Endothelial cell of umbilical vein (primary cell): ENCODE measurements around the gene CCL1. TPM values are rescaled to one million over a fixed set of nuclear protein-coding genes. Genes with fewer than 3 reads are reported as not detected.

ENCODE experiments used
- BruUV-seq: library from RNA; stranded (reverse); fragments of 400-500 nt; replicated peaks from 2 replicates; lab custom pipeline; 2021; lab: Mats Ljungman, UMichigan
- CTCF ChIA-PET: fragments of 300-600, 350-600 bp; sonication (Branson Sonifier 250); formaldehyde crosslinking; loops from one replicate; lab custom pipeline; 2021; ENCODE audit warnings: antibody characterized with exemption, inconsistent platforms; lab: Charles Lee
- POLR2A ChIA-PET: fragments of 300-600, 350-600 bp; sonication (Branson Sonifier 250); formaldehyde crosslinking; loops from one replicate; lab custom pipeline; 2021; ENCODE audit warnings: antibody characterized with exemption, inconsistent platforms; lab: Charles Lee
- DNase-seq: peaks from one replicate; pipeline ENCODE4 v3.0.0-alpha.2; 2011; ENCODE audit warnings: low read depth, low spot score
- FAIRE-seq: peaks from 2 replicates; lab custom pipeline; 2011; peaks lifted over from hg19 to GRCh38; lab: Jason Lieb, UNC
- H2AFZ ChIP-seq: 2 replicates; pipeline ENCODE4 v1.6.0; 2012; ENCODE audit warnings: low read depth, low read length, control low read depth, inconsistent platforms
- H3K27ac ChIP-seq: 2 replicates; pipeline ENCODE4 v1.5.1; 2011; ENCODE audit warnings: low read depth, mild to moderate bottlenecking, control low read depth, low read length, moderate library complexity; ENCODE audit not compliant: insufficient read depth
- H3K27me3 ChIP-seq, 2 experiments: 2 replicates each; pipeline versions ENCODE4 v1.6.0 to v1.6.1; 2011; ENCODE audit warnings: low read length in 2 of 2, mixed read lengths in 1 of 2; ENCODE audit not compliant: control insufficient read depth in 2 of 2, insufficient read depth in 2 of 2
- H3K36me3 ChIP-seq, 2 experiments: 2 replicates in 1 of 2; 3 replicates in 1 of 2; pipeline ENCODE4 v1.5.1; 2011; ENCODE audit warnings: low read length in 2 of 2, mild to moderate bottlenecking in 1 of 2, moderate library complexity in 1 of 2; ENCODE audit not compliant: control insufficient read depth in 2 of 2, insufficient read depth in 2 of 2; ENCODE audit errors: extremely low read depth in 1 of 2
- H3K4me1 ChIP-seq: 3 replicates; pipeline ENCODE4 v1.5.1; 2011; ENCODE audit warnings: mild to moderate bottlenecking, low read length; ENCODE audit not compliant: control insufficient read depth, insufficient read depth; ENCODE audit errors: extremely low read depth
- H3K4me2 ChIP-seq: 2 replicates; pipeline ENCODE4 v1.6.1; 2011; ENCODE audit warnings: low read length, control low read depth, mixed read lengths; ENCODE audit not compliant: insufficient read depth
- H3K4me3 ChIP-seq, 3 experiments: fragments of 200-600 bp in 1 of 3; sonication (generic), shearing (Covaris generic) in 1 of 3; replicated peaks in 1 of 3; 2 replicates each; pipeline ENCODE4 v1.5.1; 2011 to 2016; ENCODE audit warnings: control low read depth in 3 of 3, low read length in 3 of 3, mild to moderate bottlenecking in 2 of 3, inconsistent platforms in 1 of 3, low read depth in 1 of 3, moderate library complexity in 1 of 3; ENCODE audit not compliant: insufficient read depth in 1 of 3
- H3K79me2 ChIP-seq: 2 replicates; pipeline ENCODE4 v1.6.0; 2012; ENCODE audit warnings: low read length, inconsistent platforms; ENCODE audit not compliant: control insufficient read depth, insufficient read depth
- H3K9ac ChIP-seq: replicated peaks from 2 replicates; pipeline ENCODE3; 2011; ENCODE audit warnings: low read length, control low read depth; ENCODE audit not compliant: insufficient read depth; ENCODE audit errors: extremely low read depth
- H3K9me1 ChIP-seq: replicated peaks from 3 replicates; pipeline ENCODE4 v1.6.0; 2011; ENCODE audit warnings: mild to moderate bottlenecking, low read length; ENCODE audit not compliant: control insufficient read depth, insufficient read depth; ENCODE audit errors: extremely low read depth
- H3K9me3 ChIP-seq: replicated peaks from 2 replicates; pipeline ENCODE4 v1.5.1; 2012; ENCODE audit warnings: low read length, inconsistent platforms; ENCODE audit not compliant: control insufficient read depth, insufficient read depth
- H4K20me1 ChIP-seq: replicated peaks from 2 replicates; pipeline ENCODE3; 2011; ENCODE audit warnings: mild to moderate bottlenecking, low read length; ENCODE audit not compliant: control insufficient read depth, insufficient read depth; ENCODE audit errors: extremely low read depth
- EZH2 ChIP-seq: IDR thresholded peaks from 2 replicates; pipeline ENCODE4 v1.6.1; 2012; ENCODE audit warnings: borderline replicate concordance, low read depth, mild to moderate bottlenecking, moderate library complexity, low read length, inconsistent platforms; ENCODE audit not compliant: severe bottlenecking
- FOS ChIP-seq: IDR thresholded peaks from 2 replicates; pipeline ENCODE4 v1.6.1; 2011; ENCODE audit warnings: mild to moderate bottlenecking, low read length, moderate library complexity, borderline replicate concordance; ENCODE audit not compliant: insufficient read depth
- GATA2 ChIP-seq: IDR thresholded peaks from 2 replicates; pipeline ENCODE4 v1.7.0; 2011; ENCODE audit warnings: low read depth, mild to moderate bottlenecking, moderate library complexity, mixed read lengths, low read length; ENCODE audit not compliant: insufficient read length, insufficient read depth
- JUN ChIP-seq: IDR thresholded peaks from 2 replicates; pipeline ENCODE4 v1.6.1; 2011; ENCODE audit warnings: borderline replicate concordance, low read depth; ENCODE audit not compliant: insufficient read length, insufficient read depth
- dilution Hi-C: fragments of 300-500 bp; cut with MboI; formaldehyde crosslinking; loops from one replicate; pipeline ENCODE4 v1.15.0; 2019; ENCODE audit warnings: low sequenced_read_pairs; ENCODE audit not compliant: extremely low pct_ligation_motif_present
- intact Hi-C: fragments of 100-400 bp; cut with micrococcal nuclease; formaldehyde crosslinking; loops from one replicate; pipeline ENCODE4 v1.10.0; 2022
- polyA plus RNA-seq, 4 experiments: library from polyadenylated mRNA; depleted of rRNA in 3 of 4; stranded (reverse) in 3 of 4; unstranded in 1 of 4; fragments of >200 nt; gene quantifications; 2 replicates each; pipeline versions ENCODE4 v1.2.1 to v1.2.3, GENCODE V29; 2011 to 2012; ENCODE audit warnings: missing spikeins in 1 of 4
- total RNA-seq: library from RNA; stranded (reverse); gene quantifications from 2 replicates; pipeline ENCODE4 v1.2.3, GENCODE V29; 2021
- TF ChIP-seq, protein P1 (sequence below), 2 donors: IDR thresholded peaks; 1 replicate in 1 of 2; 2 replicates in 1 of 2; pipeline ENCODE4 v1.5.1; 2011; ENCODE audit warnings: low read length in 2 of 2, mild to moderate bottlenecking in 2 of 2, moderate library complexity in 2 of 2, control low read depth in 1 of 2, inconsistent platforms in 1 of 2, low read depth in 1 of 2; ENCODE audit not compliant: insufficient read depth in 1 of 2; ENCODE audit errors: extremely low read depth in 1 of 2
- TF ChIP-seq, protein P2 (sequence below): IDR thresholded peaks from 2 replicates; pipeline ENCODE4 v1.6.1; 2011; ENCODE audit not compliant: insufficient read depth, insufficient read length

Gene CCL1
- total and polyA plus RNA-seq, 2 donors (not counting 3 experiments of a cell fraction or from before 2014, with no cell fraction given) = not detected

DNA sequence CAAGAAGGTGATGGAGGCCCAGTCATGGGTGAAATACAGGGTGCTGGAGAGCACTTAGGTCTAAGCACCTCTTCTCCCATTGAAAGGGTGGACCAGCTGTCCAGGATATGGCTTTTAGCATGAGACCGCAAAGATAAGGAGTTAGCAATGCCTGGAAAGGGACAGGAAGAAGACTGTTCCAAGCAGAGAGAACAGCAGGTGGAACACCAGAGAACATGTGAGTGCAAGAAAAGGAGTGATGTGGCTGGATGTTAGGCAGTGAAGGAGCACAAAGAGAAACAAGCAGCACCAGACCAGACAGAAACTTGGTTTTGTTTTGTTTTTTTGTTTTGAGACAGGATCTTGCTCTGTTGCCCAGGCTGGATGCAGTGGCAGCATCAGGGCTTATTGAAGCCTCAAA is 45.4 kb upstream of the CCL1 start:
- Histone ChIP-seq H3K27me3 (peaks cover 0 to 9% of the 10 kb centered on the region in 2 experiments), H3K27ac (no peak overlapping the region), H2AFZ (no peak overlapping the region), H3K4me1 (peaks cover 11% of the 10 kb centered on the region), H3K9me1 (no peaks in the 10 kb centered on the region), H4K20me1 (no peaks in the 10 kb centered on the region), H3K79me2 (no peaks in the 10 kb centered on the region), H3K9me3 (no peaks in the 10 kb centered on the region), H3K4me2 (no peak overlapping the region), H3K9ac (no peak overlapping the region), H3K36me3 (no peaks in the 10 kb centered on the region), H3K4me3 (no peak overlapping the region)
- no TSS peak for BruUV-seq
- intact Hi-C loops = no loop called here
- FAIRE-seq = no peak
- no peak for DNase-seq
- CTCF ChIA-PET = interaction anchor here (2.4 kb wide), 1 partner anchor 47 kb away, joined by 10 read pairs; no protein-coding TSS in a partner anchor
- dilution Hi-C loops = no loop called here
- TF ChIP-seq, protein P1, sequence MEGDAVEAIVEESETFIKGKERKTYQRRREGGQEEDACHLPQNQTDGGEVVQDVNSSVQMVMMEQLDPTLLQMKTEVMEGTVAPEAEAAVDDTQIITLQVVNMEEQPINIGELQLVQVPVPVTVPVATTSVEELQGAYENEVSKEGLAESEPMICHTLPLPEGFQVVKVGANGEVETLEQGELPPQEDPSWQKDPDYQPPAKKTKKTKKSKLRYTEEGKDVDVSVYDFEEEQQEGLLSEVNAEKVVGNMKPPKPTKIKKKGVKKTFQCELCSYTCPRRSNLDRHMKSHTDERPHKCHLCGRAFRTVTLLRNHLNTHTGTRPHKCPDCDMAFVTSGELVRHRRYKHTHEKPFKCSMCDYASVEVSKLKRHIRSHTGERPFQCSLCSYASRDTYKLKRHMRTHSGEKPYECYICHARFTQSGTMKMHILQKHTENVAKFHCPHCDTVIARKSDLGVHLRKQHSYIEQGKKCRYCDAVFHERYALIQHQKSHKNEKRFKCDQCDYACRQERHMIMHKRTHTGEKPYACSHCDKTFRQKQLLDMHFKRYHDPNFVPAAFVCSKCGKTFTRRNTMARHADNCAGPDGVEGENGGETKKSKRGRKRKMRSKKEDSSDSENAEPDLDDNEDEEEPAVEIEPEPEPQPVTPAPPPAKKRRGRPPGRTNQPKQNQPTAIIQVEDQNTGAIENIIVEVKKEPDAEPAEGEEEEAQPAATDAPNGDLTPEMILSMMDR (IDR thresholded peaks at IDR 0.05; ENCODE audit: extremely low read depth in 1 of 2, insufficient read depth in 1 of 2, low read depth in 1 of 2, low read length in 2 of 2) = no peak
- TF ChIP-seq FOS = no peak
- no peak for TF ChIP-seq GATA2
- no peak for TF ChIP-seq JUN
- TF ChIP-seq EZH2 = no peak
- POLR2A ChIA-PET = no interaction called here

DNA sequence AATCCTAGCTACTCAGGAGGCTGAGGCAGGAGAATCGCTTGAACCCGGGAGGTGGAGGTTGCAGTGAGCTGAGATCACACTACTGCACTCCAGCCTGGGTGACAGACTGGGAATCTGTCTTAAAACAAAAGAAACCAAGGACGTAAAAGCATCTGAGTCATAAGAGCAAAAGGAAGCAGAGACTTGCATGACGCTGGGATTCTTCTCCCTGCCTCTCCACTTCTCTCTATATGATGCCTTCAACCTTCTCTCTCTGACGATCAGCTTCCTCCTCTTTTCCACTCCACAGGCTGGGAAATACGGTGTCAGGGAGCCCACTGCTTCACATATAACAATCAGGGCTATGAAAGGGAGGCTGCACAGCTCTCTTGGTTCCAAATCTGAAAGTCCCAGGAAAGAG is 43.2 kb upstream of the CCL1 start:
- TF ChIP-seq GATA2 = no peak
- TF ChIP-seq, protein P1 (IDR thresholded peaks at IDR 0.05; ENCODE audit: extremely low read depth in 1 of 2, insufficient read depth in 1 of 2, low read depth in 1 of 2, low read length in 2 of 2) = no peak
- TF ChIP-seq, protein P2, sequence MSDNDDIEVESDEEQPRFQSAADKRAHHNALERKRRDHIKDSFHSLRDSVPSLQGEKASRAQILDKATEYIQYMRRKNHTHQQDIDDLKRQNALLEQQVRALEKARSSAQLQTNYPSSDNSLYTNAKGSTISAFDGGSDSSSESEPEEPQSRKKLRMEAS = no peak
- TF ChIP-seq EZH2 = no peak
- DNase-seq (no peak), FAIRE-seq (no peak)
- intact Hi-C loops = no loop called here
- H3K4me1 ChIP-seq = no peaks in the 10 kb centered on the region
- H3K4me3 ChIP-seq = no peak overlapping the region
- H3K9ac ChIP-seq = no peak overlapping the region
- H3K9me3 ChIP-seq = no peaks in the 10 kb centered on the region
- H3K27me3 ChIP-seq = peaks cover 0 to 9% of the 10 kb centered on the region in 2 experiments
- POLR2A ChIA-PET = no interaction called here
- no peaks in the 10 kb centered on the region for H3K79me2 ChIP-seq
- CTCF ChIA-PET = interaction anchor here (2.4 kb wide), 1 partner anchor 44 kb away, joined by 10 read pairs; no protein-coding TSS in a partner anchor
- H3K36me3 ChIP-seq = no peaks in the 10 kb centered on the region
- H3K27ac ChIP-seq = no peak overlapping the region
- BruUV-seq = no TSS peak
- H3K4me2 ChIP-seq = no peak overlapping the region
- H3K9me1 ChIP-seq = no peaks in the 10 kb centered on the region
- no peaks in the 10 kb centered on the region for H4K20me1 ChIP-seq
- dilution Hi-C loops = no loop called here
- H2AFZ ChIP-seq = peak overlapping the region; percentile 24
